GM19463 (cell line): Measurements from ENCODE around the gene CNN3.

Source experiments
- ATAC-seq: cut with Tn5 transposase; IDR thresholded peaks from one replicate; pipeline ENCODE4 v1.9.1; 2021; ENCODE audit warnings: mild to moderate bottlenecking, moderate library complexity; ENCODE audit not compliant: unreplicated experiment

Gene CNN3

GRCh38 chr1:94859174-94859573 lies 67.7 kb downstream of the CNN3 start:
- ATAC-seq: no peak

DNA sequence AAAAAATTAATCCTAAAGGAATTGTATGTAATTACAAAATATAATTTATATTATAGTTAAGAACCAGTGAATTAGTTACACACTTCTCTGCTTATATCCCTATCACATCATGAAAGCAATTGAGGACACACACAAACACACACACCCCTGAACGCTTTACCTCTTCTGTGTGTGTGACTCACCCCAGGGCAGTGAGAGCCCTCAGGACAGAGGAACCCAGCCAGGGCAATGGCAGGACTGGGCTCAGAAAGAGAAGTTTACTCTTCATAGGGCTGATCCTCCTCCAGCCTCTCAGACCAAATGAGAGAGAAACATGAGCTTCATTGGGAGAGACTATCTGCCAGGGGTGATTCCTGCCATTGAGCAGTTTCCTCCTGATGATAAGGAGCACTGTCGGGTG lies 68.6 kb downstream of the CNN3 start:
- no peak for ATAC-seq

DNA sequence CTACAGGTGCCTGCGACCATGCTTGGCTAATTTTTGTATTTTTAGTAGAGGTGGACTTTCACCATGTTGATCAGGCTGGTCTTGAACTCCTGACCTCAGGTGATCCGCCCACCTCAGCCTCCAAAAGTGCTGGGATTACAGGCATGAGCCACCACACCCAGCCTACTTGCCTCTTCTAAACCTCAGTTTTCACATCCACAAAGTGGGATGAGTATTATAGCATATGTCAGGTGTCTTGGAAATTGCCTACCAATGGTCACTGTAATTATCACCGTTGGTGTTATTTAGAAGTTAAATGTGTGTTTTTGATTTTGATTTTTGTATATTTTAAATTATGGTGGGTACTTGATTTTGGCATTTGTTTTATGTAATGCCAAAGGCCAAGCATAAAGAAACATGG lies 70.0 kb downstream of the CNN3 start:
- ATAC-seq: no peak

DNA sequence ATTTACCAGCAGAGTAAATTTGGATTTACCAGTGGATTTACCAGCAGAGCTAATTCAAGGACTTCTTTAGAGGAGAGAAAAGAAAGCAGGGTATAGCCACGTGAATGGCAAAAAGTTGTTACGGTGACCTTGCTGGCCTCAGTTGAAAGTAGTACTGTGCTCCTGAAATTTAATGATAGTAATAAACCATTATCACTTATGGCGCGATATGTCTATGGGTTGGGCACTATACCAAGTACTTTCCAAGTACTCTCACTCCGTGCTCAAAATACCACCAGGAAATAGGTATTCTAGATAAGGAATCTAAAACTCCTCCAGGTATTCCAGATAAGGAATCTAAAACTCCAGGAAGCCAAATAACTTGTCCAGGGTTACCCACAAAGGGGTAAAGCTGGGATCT lies 70.9 kb downstream of the CNN3 start:
- no peak for ATAC-seq

DNA sequence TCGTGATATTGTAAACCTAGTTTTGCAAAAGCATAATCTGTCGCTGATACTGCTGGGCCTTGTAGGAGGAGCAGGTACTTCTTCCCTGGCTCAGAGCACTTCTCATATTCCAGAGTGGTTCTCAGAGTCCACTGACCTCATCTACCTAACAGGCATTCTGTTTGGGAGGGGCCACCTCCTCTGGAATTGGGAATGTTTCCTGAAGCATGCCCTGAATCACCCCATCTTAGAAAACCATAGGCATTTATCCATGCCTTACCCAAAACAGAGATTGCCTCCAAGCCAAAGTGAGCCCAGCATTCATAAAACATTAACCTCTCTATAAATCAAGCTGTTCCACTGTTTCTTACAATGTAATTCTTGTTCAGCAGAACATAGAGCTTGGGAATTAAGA lies 71.6 kb downstream of the CNN3 start:
- ATAC-seq: no peak

DNA sequence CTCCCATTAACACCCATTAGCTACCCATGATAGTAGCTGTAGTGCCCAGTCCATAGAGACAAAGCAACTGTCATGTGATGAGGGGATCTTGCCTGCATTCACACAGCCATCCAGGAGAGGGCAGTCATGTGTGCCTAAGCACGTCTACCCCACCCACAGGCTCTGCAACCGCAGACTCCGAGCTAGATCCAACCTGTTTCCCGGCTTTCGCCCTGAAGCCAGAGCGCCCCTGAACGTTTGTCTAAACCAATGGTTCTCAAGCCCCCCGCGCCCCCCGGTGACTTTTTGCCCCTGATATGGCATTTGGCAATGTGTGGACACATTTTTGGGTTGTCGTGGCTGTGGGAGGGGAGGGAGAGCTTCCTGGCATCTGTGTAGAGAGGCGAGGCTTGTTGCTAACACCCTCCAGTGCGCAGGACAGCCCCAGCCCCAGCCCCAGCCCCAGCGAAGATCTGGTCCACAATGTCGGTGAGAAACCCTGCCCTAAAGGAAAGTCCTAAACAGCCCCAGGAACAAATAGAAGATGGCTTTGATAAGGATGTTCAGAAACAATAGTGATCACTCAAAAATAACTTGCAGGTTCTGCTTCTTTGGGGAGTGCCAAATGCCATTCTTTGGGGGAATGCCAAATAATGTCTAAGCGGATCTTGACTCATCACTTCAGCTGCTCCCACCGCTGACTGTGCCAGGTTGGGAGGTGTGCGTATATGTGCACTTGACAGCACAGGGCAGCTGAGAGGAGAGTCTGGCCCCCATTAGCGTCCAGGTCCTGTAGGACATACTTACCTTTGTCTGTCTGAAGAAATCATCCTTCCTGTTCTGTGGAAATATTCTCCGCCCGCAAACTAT lies 72.2 kb downstream of the CNN3 start:
- peak; percentile 99 for ATAC-seq

DNA sequence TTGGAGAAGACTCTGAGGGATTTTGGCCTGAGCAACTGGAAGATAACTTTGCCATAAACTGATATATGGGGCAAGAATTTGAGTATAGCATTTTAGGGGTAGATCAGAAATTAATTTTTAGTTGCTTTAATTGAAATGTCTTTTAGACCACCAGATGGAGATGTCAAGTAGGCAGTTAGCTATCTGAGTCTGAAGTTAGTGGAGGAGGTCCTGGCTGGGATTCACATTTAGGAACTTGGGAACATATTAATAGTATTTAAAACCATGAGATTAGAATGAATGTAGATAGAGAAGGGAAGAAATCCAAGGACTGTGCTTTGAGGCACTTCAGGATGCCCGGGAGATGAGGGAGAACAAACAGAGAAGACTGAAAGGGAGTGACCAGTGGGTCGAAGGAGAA lies 74.1 kb downstream of the CNN3 start:
- ATAC-seq: no peak

DNA sequence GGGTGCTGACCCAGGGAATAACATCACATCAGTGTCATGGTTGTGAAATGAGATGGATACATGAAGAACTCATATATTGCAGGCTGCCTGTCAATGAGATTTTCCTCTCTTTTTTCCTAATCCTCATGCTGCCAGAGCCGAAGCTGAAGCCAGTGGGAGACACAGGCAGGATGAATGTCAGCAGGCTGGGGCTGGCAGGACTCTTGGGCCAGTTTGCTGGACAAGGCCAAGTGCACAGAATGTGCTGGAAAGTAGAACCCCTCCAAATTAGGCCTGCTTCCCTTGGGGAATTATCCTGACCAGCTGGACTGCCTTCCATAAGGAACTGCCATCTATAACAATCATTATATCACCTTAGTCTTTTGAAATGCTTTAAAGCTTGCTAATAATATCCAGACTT lies 75.3 kb downstream of the CNN3 start:
- no peak for ATAC-seq
